Transverse colon (tissue), 4 donors: ENCODE results near the gene STRIP1. TPM values are rescaled to one million over a fixed set of nuclear protein-coding genes. Genes with fewer than 3 reads are reported as not detected.
"Not testable (repeated sequence)": the region's sequence is repeated elsewhere in the genome, so short reads cannot be mapped to it uniquely, and the experiment has no call there.

Source experiments
- DNase-seq: peaks from one replicate; pipeline ENCODE4 v3.0.0-alpha.2; 2019
- H3K27ac ChIP-seq, 4 donors: fragments of 200-600 bp; sonication (generic); 2 replicates each; pipeline ENCODE4 v1.5.1; 2016 to 2018; ENCODE audit warnings: inconsistent platforms in 4 of 4
- H3K27me3 ChIP-seq: fragments of 200-600 bp; sonication (generic); 2 replicates; pipeline ENCODE4 v1.5.1; 2017; ENCODE audit warnings: inconsistent platforms
- H3K36me3 ChIP-seq, 4 donors: fragments of 200-600 bp; sonication (generic); 2 replicates each; pipeline ENCODE4 v1.5.1; 2017 to 2019; ENCODE audit warnings: inconsistent platforms in 4 of 4
- H3K4me1 ChIP-seq, 4 donors: fragments of 200-600 bp; sonication (generic); 2 replicates each; pipeline ENCODE4 v1.5.1; 2017 to 2020; ENCODE audit warnings: inconsistent platforms in 4 of 4
- H3K4me3 ChIP-seq, 4 donors: fragments of 200-600 bp; sonication (generic); 1 replicate in 1 of 4; 2 replicates in 3 of 4; pipeline versions ENCODE4 v1.5.1 to v1.6.1; 2017 to 2019; ENCODE audit warnings: inconsistent platforms in 4 of 4
- H3K9me3 ChIP-seq, 2 donors: fragments of 200-600 bp; sonication (generic); 2 replicates each; pipeline ENCODE4 v1.5.1; 2017 to 2019; ENCODE audit warnings: inconsistent platforms in 2 of 2
- CTCF ChIP-seq, 5 experiments: fragments of 200-600 bp in 3 of 5; fragments of 450-650 bp in 2 of 5; sonication (generic) in 3 of 5; IDR thresholded peaks; 1 replicate in 2 of 5; 2 replicates in 3 of 5; pipeline ENCODE4 v1.5.1; 2016 to 2017; ENCODE audit warnings: antibody characterized with exemption in 5 of 5, inconsistent platforms in 3 of 5, mild to moderate bottlenecking in 2 of 5, moderate library complexity in 1 of 5
- EP300 ChIP-seq: sonication (generic); formaldehyde crosslinking; IDR thresholded peaks from one replicate; pipeline ENCODE4 v1.6.1; 2017; ENCODE audit warnings: antibody characterized with exemption, low read depth
- POLR2A ChIP-seq: fragments of 450-650 bp; IDR thresholded peaks from one replicate; pipeline ENCODE4 v1.6.1; 2016; ENCODE audit warnings: antibody characterized with exemption, mild to moderate bottlenecking, moderate library complexity
- POLR2AphosphoS5 ChIP-seq, 3 donors: sonication (generic); formaldehyde crosslinking; IDR thresholded peaks; one replicate each; pipeline ENCODE4 v1.6.1; 2016; ENCODE audit warnings: antibody characterized with exemption in 3 of 3
- WGBS, 2 donors: methylation state at CpG; one replicate each; pipeline ENCODE4 v1.1.5; 2018; ENCODE audit warnings: low coverage in 1 of 2; 5-methylcytosine and 5-hydroxymethylcytosine counted together
- in situ Hi-C, 4 donors: fragments of 200-750 bp; cut with MboI; loops; one replicate each; pipeline versions ENCODE4 v1.15.0 to v1.15.1; 2017; ENCODE audit warnings: low sequenced_read_pairs in 3 of 4, low pct_ligation_motif_present in 1 of 4, low pct_unique_long_range_greater_than_20kb in 1 of 4
- intact Hi-C: fragments of 100-400 bp; cut with DNase I; formaldehyde crosslinking; loops from one replicate; pipeline ENCODE4 v1.15.1; 2023; ENCODE audit warnings: low total_unique reads
- total RNA-seq, 4 donors: library from RNA; depleted of rRNA; stranded (reverse); fragments of >200 nt; gene quantifications; one replicate each; pipeline ENCODE4 v1.1.0, GENCODE V29; 2016

Gene STRIP1
- total RNA-seq, 4 donors from 2014 or later: 32.6 to 72.2 (median 58.7) TPM

- Histone ChIP-seq H3K9me3 (no peaks in the 10 kb centered on the region), H3K36me3 (peaks cover 3 to 78% (median 35%) of the 10 kb centered on the region in 4 donors), H3K27ac (no peak overlapping the region), H3K27me3 (no peaks in the 10 kb centered on the region), H3K4me1 (no peaks in the 10 kb centered on the region), H3K4me3 (no peak overlapping the region)
- DNase-seq: no peak
- in situ Hi-C loops (no loop called here), intact Hi-C loops (no loop called here)
- WGBS, 2 donors: 90 to 100% methylated on average over 2 to 3 of the region's 3 CpGs
- no peak for TF ChIP-seq POLR2AphosphoS5 (IDR thresholded peaks at IDR 0.05)
- TF ChIP-seq CTCF (IDR thresholded peaks at IDR 0.05): no peak
- TF ChIP-seq EP300: no peak
- no peak for TF ChIP-seq POLR2A
These were observed 13.1 kb upstream of the STRIP1 start for GRCh38 chr1:110021285-110021684.

DNA sequence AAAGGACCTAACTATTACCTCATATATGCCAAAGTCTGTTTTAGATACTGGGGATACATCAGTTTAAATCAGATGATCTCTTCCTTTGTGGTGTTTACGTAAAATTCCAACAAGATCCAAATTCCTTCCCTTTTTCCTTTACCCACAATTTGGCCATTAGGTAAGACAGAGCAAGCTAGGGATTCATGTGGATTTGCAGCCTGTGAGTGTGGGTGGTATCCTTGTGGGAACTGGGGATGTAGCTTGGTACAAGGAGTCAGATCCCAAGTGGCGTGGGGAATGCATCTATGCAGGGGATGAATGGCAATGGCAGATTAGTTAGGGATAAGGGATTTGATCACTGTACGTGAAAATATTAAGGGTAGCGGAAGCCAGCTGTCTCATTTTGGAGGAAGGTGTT lies 9.8 kb upstream of the STRIP1 start:
- H3K27me3 ChIP-seq: no peaks in the 10 kb centered on the region
- no peak overlapping the region for H3K27ac ChIP-seq
- TF ChIP-seq EP300 (no peak), CTCF (IDR thresholded peaks at IDR 0.05) (no peak), POLR2AphosphoS5 (IDR thresholded peaks at IDR 0.05) (no peak)
- H3K9me3 ChIP-seq: no peaks in the 10 kb centered on the region
- in situ Hi-C loops: loop anchor here in 1 of 4 donors (25.0 kb wide), 1 partner anchor 313 kb away; the partner anchor contains the start of gene RBM15
- H3K4me1 ChIP-seq: no peaks in the 10 kb centered on the region
- intact Hi-C loops: no loop called here
- WGBS, 2 donors: 87 to 93% methylated on average over 4 of the region's 4 CpGs
- H3K4me3 ChIP-seq: no peak overlapping the region
- DNase-seq: no peak
- peaks cover 0 to 45% (median 17%) of the 10 kb centered on the region in 4 donors for H3K36me3 ChIP-seq

DNA sequence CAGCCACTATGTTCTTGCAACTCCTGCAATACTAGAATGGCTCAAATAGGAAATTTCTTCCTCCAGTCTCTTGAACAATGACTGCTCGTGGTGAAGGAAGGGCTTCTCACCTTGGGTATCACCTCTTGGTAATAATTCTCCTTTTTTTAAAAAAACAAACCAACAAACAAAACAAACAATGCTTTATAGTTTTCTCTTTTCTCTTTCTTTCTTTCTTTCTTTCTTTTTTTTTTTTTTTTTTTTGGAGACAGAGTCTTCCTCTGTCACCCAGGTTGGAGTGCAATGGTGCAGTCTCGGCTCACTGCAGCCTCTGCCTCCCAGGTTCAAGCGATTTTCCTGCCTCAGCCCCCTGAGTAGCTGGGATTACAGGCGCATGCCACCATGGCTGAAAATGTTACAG lies 3.7 kb upstream of the STRIP1 start:
- H3K9me3 ChIP-seq, H3K27me3 ChIP-seq, H3K36me3 ChIP-seq, intact Hi-C loops, H3K4me3 ChIP-seq, DNase-seq: not testable (repeated sequence)
- H3K4me1 ChIP-seq: peaks cover 3 to 12% (median 10%) of the 10 kb centered on the region in 4 donors
- peak overlapping the region in 1 of 4 donors; percentile 3 for H3K27ac ChIP-seq
- WGBS, 2 donors: 82% methylated on average over 4 of the region's 4 CpGs; no CpG with 5 or more reads in 1 of the 2 donors
- in situ Hi-C loops: loop anchor here in 1 of 4 donors (25.0 kb wide), 1 partner anchor 307 kb away; the partner anchor contains the start of gene RBM15

DNA sequence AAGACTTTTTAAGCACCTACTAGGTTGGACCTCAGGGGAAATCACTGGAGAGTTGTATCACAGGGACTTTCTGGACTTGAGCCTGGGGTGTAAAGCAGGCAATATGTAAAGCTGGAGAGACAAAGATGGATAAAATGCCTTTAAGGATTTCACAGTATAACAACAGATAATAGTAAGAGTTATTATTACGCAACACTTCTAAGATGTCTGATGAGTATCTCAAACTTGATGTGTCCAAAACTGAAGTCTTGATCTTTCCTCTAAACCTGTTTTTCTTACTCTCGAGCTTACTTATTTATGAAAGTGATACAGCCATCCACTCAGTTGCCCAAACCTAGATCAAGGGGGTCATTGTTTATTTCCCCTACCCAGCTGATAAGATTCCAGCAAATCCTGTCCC lies 2.1 kb upstream of the STRIP1 start:
- intact Hi-C loops (no loop called here), in situ Hi-C loops (loop anchor here in 1 of 4 donors (25.0 kb wide), 1 partner anchor 305 kb away; the partner anchor contains the start of gene RBM15)
- no peak overlapping the region for H3K27ac ChIP-seq
- peaks cover 4 to 23% (median 16%) of the 10 kb centered on the region in 4 donors for H3K4me1 ChIP-seq
- DNase-seq: no peak
- H3K9me3 ChIP-seq: no peaks in the 10 kb centered on the region
- no peaks in the 10 kb centered on the region for H3K27me3 ChIP-seq
- H3K36me3 ChIP-seq: no peaks in the 10 kb centered on the region
- TF ChIP-seq CTCF (IDR thresholded peaks at IDR 0.05) (no peak), EP300 (no peak), POLR2A (no peak), POLR2AphosphoS5 (IDR thresholded peaks at IDR 0.05) (no peak)
- H3K4me3 ChIP-seq: no peak overlapping the region
- WGBS, 2 donors: 84 to 97% methylated on average over 2 of the region's 2 CpGs

GRCh38 chr1:110033421-110033820 lies 1.0 kb upstream of the STRIP1 start:
- in situ Hi-C loops: loop anchor here in 1 of 4 donors (25.0 kb wide), 1 partner anchor 304 kb away; the partner anchor contains the start of gene RBM15
- no peak for TF ChIP-seq EP300
- WGBS, 2 donors: 86 to 100% methylated on average over 4 to 5 of the region's 5 CpGs
- H3K4me1 ChIP-seq: peaks cover 4 to 23% (median 16%) of the 10 kb centered on the region in 4 donors
- no peaks in the 10 kb centered on the region for H3K27me3 ChIP-seq
- intact Hi-C loops: no loop called here
- H3K36me3 ChIP-seq: peaks cover 0 to 4% (median 2%) of the 10 kb centered on the region in 4 donors
- no peak overlapping the region for H3K4me3 ChIP-seq
- peak overlapping the region in 2 of 4 donors; percentile 93 for H3K27ac ChIP-seq
- no peaks in the 10 kb centered on the region for H3K9me3 ChIP-seq
- DNase-seq: no peak
